Liver (tissue), 9 donors: Measurements from ENCODE around the gene SLC35G4. TPM values are rescaled to one million over a fixed set of nuclear protein-coding genes. Genes with fewer than 3 reads are reported as not detected.
"Not testable (repeated sequence)": the region's sequence is repeated elsewhere in the genome, so short reads cannot be mapped to it uniquely, and the experiment has no call there.

ENCODE experiments used
- DNase-seq: peaks from one replicate; pipeline ENCODE4 v3.0.0-alpha.2; 2017; ENCODE audit warnings: low spot score
- H3K27ac ChIP-seq, 2 donors: one replicate each; pipeline ENCODE4 v1.7.0; 2013; ENCODE audit warnings: inconsistent platforms in 2 of 2, low read length in 2 of 2, control low read depth in 1 of 2, low read depth in 1 of 2, mild to moderate bottlenecking in 1 of 2
- H3K27me3 ChIP-seq, 4 donors: one replicate each; pipeline versions ENCODE4 v1.6.1 to v1.7.0; 2013; ENCODE audit warnings: low read length in 3 of 4, inconsistent platforms in 1 of 4, mild to moderate bottlenecking in 1 of 4, moderate library complexity in 1 of 4; ENCODE audit not compliant: control insufficient read depth in 4 of 4, insufficient read depth in 4 of 4
- H3K36me3 ChIP-seq, 4 donors: one replicate each; pipeline versions ENCODE4 v1.6.1 to v1.7.0; 2013; ENCODE audit warnings: low read length in 3 of 4, mild to moderate bottlenecking in 3 of 4, low read depth in 1 of 4, moderate library complexity in 1 of 4; ENCODE audit not compliant: control insufficient read depth in 4 of 4, insufficient read depth in 3 of 4
- H3K4me1 ChIP-seq, 4 donors: one replicate each; pipeline versions ENCODE4 v1.6.1 to v1.7.0; 2013; ENCODE audit warnings: low read length in 3 of 4, mild to moderate bottlenecking in 3 of 4, moderate library complexity in 1 of 4; ENCODE audit not compliant: control insufficient read depth in 4 of 4, insufficient read depth in 4 of 4
- H3K4me3 ChIP-seq, 3 donors: one replicate each; pipeline versions ENCODE4 v1.6.1 to v1.7.0; 2013; ENCODE audit warnings: low read length in 3 of 3, control low read depth in 1 of 3, low read depth in 1 of 3, mild to moderate bottlenecking in 1 of 3
- H3K9ac ChIP-seq, 2 donors: one replicate each; pipeline ENCODE4 v1.7.0; 2013; ENCODE audit warnings: low read length in 2 of 2, mild to moderate bottlenecking in 2 of 2, moderate library complexity in 2 of 2, control low read depth in 1 of 2, low read depth in 1 of 2
- H3K9me3 ChIP-seq, 4 donors: one replicate each; pipeline versions ENCODE4 v1.6.1 to v1.7.0; 2013; ENCODE audit warnings: low read length in 3 of 4; ENCODE audit not compliant: control insufficient read depth in 4 of 4
- EGR1 ChIP-seq, 2 donors: IDR thresholded peaks; 2 replicates each; pipeline ENCODE4 v1.6.1; 2016 to 2018; ENCODE audit warnings: antibody characterized with exemption in 2 of 2, low read depth in 2 of 2
- FOXA1 ChIP-seq: IDR thresholded peaks from 2 replicates; pipeline ENCODE4 v1.6.1; 2016; ENCODE audit warnings: antibody characterized with exemption
- FOXA2 ChIP-seq: IDR thresholded peaks from 2 replicates; pipeline ENCODE4 v1.6.1; 2016; ENCODE audit warnings: antibody characterized with exemption
- GABPA ChIP-seq, 2 donors: IDR thresholded peaks in 1 of 2; conservative IDR thresholded peaks in 1 of 2; 2 replicates each; pipeline ENCODE4 v1.6.1; 2016; ENCODE audit warnings: antibody characterized with exemption in 2 of 2, mild to moderate bottlenecking in 1 of 2, moderate library complexity in 1 of 2
- HNF4A ChIP-seq, 2 donors: conservative IDR thresholded peaks; 2 replicates each; pipeline ENCODE4 v1.6.1; 2016; ENCODE audit warnings: antibody characterized with exemption in 2 of 2, mild to moderate bottlenecking in 2 of 2
- JUND ChIP-seq, 2 donors: IDR thresholded peaks; 2 replicates each; pipeline ENCODE4 v1.6.1; 2016; ENCODE audit warnings: antibody characterized with exemption in 2 of 2
- NR2F2 ChIP-seq: IDR thresholded peaks from 2 replicates; pipeline ENCODE4 v1.6.1; 2016; ENCODE audit warnings: antibody characterized with exemption
- RAD21 ChIP-seq, 2 donors: IDR thresholded peaks; 2 replicates each; pipeline ENCODE4 v1.6.1; 2016; ENCODE audit warnings: antibody characterized with exemption in 2 of 2, mild to moderate bottlenecking in 2 of 2
- REST ChIP-seq: IDR thresholded peaks from 2 replicates; pipeline ENCODE4 v1.6.1; 2016; ENCODE audit warnings: antibody characterized with exemption, mild to moderate bottlenecking
- RXRA ChIP-seq, 2 donors: IDR thresholded peaks; 2 replicates each; pipeline ENCODE4 v1.6.1; 2017 to 2018; ENCODE audit warnings: antibody characterized with exemption in 2 of 2, mild to moderate bottlenecking in 1 of 2
- YY1 ChIP-seq: IDR thresholded peaks from 2 replicates; pipeline ENCODE4 v1.6.1; 2016; ENCODE audit warnings: antibody characterized with exemption, mild to moderate bottlenecking
- WGBS: extraction: QIAGEN DNeasy Blood & Tissue Kit; methylation state at CpG from one replicate; pipeline ENCODE4 v1.1.7; 2013; 5-methylcytosine and 5-hydroxymethylcytosine counted together
- polyA plus RNA-seq, 2 donors: library from polyadenylated mRNA; stranded (reverse) in 1 of 2; unstranded in 1 of 2; fragments of 200-250 nt in 1 of 2; fragments of >200 nt in 1 of 2; fragmentation: Nextera tagmentation in 1 of 2; extraction: Ambion mirVana in 1 of 2; gene quantifications; one replicate each; pipeline versions ENCODE4 v1.2.1 to v1.2.3, GENCODE V29; 2013 to 2015
- total RNA-seq, 2 donors: library from RNA; depleted of rRNA; stranded (reverse); fragments of >200 nt; gene quantifications; one replicate each; pipeline ENCODE4 v1.2.3, GENCODE V29; 2014
- TF ChIP-seq, protein P1 (sequence below): fragments of 150-350 bp; IDR thresholded peaks from 2 replicates; pipeline ENCODE4 v1.5.1; 2017; ENCODE audit warnings: improper control_type of control experiment, low read depth, low read length; ENCODE audit not compliant: missing input control
- donor health status: healthy.
- donor health status: healthy.
- donor health status: healthy.
- donor health status: healthy.
- donor health status: healthy.

The SLC35G4 gene
- total and polyA plus RNA-seq, 4 donors, result not detected

- 38% methylated on average over 2 of the region's 2 CpGs for WGBS
- TF ChIP-seq JUND (IDR thresholded peaks at IDR 0.05) (no peak), GABPA (IDR thresholded peaks at IDR 0.05 in 1 of 2, conservative IDR thresholded peaks at IDR 0.05 in 1 of 2) (no peak), YY1 (no peak), RXRA (IDR thresholded peaks at IDR 0.05) (no peak), FOXA2 (no peak), RAD21 (IDR thresholded peaks at IDR 0.05) (no peak), REST (no peak), NR2F2 (no peak), HNF4A (conservative IDR thresholded peaks at IDR 0.05) (no peak), FOXA1 (no peak), EGR1 (IDR thresholded peaks at IDR 0.05; ENCODE audit: low read depth in 2 of 2) (no peak)
- TF ChIP-seq, protein P1, sequence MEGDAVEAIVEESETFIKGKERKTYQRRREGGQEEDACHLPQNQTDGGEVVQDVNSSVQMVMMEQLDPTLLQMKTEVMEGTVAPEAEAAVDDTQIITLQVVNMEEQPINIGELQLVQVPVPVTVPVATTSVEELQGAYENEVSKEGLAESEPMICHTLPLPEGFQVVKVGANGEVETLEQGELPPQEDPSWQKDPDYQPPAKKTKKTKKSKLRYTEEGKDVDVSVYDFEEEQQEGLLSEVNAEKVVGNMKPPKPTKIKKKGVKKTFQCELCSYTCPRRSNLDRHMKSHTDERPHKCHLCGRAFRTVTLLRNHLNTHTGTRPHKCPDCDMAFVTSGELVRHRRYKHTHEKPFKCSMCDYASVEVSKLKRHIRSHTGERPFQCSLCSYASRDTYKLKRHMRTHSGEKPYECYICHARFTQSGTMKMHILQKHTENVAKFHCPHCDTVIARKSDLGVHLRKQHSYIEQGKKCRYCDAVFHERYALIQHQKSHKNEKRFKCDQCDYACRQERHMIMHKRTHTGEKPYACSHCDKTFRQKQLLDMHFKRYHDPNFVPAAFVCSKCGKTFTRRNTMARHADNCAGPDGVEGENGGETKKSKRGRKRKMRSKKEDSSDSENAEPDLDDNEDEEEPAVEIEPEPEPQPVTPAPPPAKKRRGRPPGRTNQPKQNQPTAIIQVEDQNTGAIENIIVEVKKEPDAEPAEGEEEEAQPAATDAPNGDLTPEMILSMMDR, result no peak
- Histone ChIP-seq H3K4me1 (no peaks in the 10 kb centered on the region), H3K9ac (no peak overlapping the region), H3K9me3 (no peaks in the 10 kb centered on the region), H3K36me3 (no peaks in the 10 kb centered on the region), H3K27me3 (peaks cover 0 to 4% (median 0%) of the 10 kb centered on the region in 4 donors), H3K4me3 (no peak overlapping the region), H3K27ac (no peak overlapping the region)
- no peak for DNase-seq
Measured at GRCh38 chr18:11607906-11608305, 1.5 kb upstream of the SLC35G4 start.

DNA sequence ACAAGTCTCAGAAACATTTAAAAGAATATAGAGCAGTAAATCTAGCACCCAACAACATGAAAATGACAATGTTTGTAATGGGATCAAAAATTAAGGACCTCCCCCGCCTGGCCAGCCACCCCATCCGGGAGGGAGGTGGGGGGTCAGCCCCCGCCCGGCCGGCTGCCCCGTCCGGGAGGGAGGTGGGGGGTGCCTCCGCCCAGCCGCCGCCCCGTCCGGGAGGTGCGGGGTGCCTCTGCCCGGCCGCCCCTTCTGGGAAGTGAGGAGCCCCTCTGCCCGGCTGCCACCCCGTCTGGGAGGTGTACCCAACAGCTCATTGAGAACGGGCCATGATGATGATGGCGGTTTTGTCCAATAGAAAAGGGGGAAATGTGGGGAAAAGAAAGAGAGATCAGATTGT lies 778 bp upstream of the SLC35G4 start:
- DNase-seq, H3K27ac ChIP-seq, H3K4me3 ChIP-seq, H3K36me3 ChIP-seq, H3K4me1 ChIP-seq, H3K9me3 ChIP-seq, H3K9ac ChIP-seq, H3K27me3 ChIP-seq: not testable (repeated sequence)
- WGBS, result 81% methylated on average over 15 of the region's 19 CpGs

DNA sequence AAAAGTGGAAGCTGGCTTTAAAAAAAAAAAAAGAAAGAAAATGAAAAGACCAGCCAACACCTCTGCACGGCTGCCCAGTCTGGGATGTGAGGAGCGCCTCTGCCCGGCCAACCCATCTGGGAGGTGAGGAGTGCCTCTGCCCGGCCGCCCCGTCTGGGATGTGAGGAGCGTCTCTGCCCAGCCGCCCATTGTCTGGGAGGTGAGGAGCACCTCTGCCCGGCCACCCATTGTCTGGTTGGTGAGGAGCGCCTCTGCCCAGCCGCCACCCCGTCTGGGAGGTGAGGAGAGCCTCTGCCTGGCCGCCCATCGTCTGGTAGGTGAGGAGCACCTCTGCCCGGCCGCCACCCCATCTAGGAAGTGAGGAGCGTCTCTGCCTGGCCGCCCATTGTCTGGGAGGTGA lies 3.7 kb downstream of the SLC35G4 start:
- H3K36me3 ChIP-seq, H3K4me3 ChIP-seq: not testable (repeated sequence)

DNA sequence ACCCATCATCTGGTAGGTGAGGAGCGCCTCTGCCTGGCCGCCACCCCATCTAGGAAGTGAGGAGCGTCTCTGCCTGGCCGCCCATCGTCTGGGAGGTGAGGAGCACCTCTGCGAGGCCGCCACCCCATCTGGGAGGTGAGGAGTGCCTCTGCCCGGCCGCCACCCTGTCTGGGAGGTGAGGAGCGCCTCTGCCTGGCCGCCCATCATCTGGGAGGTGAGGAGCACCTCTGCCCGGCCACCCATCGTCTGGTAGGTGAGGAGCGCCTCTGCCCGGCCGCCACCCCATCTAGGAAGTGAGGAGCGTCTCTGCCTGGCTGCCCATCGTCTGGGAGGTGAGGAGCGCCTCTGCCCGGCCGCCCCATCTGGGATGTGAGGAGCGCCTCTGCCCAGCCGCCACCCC lies 4.2 kb downstream of the SLC35G4 start:
- not testable (repeated sequence) for H3K36me3 ChIP-seq, DNase-seq, H3K4me1 ChIP-seq, H3K9me3 ChIP-seq, H3K9ac ChIP-seq, H3K27me3 ChIP-seq, H3K4me3 ChIP-seq, H3K27ac ChIP-seq
- WGBS, result 93% methylated on average over 23 of the region's 23 CpGs

More for the DNA sequence above, 3.7 kb downstream of the SLC35G4 start:
- not testable (repeated sequence) for DNase-seq, H3K27me3 ChIP-seq, H3K27ac ChIP-seq, H3K4me1 ChIP-seq, H3K9me3 ChIP-seq, H3K9ac ChIP-seq
- WGBS, result 91% methylated on average over 18 of the region's 18 CpGs

DNA sequence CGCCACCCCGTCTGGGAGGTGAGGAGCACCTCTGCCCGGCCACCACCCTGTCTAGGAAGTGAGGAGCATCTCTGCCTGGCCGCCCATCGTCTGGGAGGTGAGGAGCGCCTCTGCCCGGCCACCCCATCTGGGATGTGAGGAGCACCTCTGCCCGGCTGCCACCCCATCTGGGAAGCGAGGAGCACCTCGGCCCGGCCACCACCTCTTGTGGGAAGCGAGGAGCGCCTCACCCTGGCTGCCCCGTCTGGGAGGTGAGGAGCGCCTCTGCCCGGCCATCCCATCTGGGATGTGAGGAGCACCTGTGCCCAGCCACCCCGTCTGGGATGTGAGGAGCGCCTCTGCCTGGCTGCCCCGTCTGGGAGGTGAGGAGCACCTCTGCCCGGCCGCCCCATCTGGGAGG lies 4.6 kb downstream of the SLC35G4 start:
- not testable (repeated sequence) for H3K9me3 ChIP-seq, H3K36me3 ChIP-seq, H3K9ac ChIP-seq, H3K4me1 ChIP-seq, H3K27me3 ChIP-seq, H3K4me3 ChIP-seq, DNase-seq, H3K27ac ChIP-seq
- WGBS, result 87% methylated on average over 21 of the region's 21 CpGs

GRCh38 chr18:11614981-11615380 lies 5.6 kb downstream of the SLC35G4 start:
- H3K9me3 ChIP-seq, H3K36me3 ChIP-seq, H3K4me3 ChIP-seq, DNase-seq, H3K4me1 ChIP-seq, H3K27ac ChIP-seq, H3K9ac ChIP-seq, H3K27me3 ChIP-seq: not testable (repeated sequence)
- 90% methylated on average over 6 of the region's 6 CpGs for WGBS
